Common myeloid progenitor, CD34-positive (primary cell): ENCODE data around the gene HTR2A.
A peak's percentile ranks its signal among the peaks of the same experiment; 100 is the strongest.

Experiments
- CTCF ChIA-PET: fragments of 350-600 bp; sonication (Branson Sonifier 250); formaldehyde crosslinking; loops from one replicate; lab custom pipeline; 2021; ENCODE audit warnings: antibody characterized with exemption; lab: Charles Lee
- POLR2A ChIA-PET: fragments of 350-600 bp; sonication (Branson Sonifier 250); formaldehyde crosslinking; loops from one replicate; lab custom pipeline; 2021; ENCODE audit warnings: antibody characterized with exemption; lab: Charles Lee
- DNase-seq, 3 donors: peaks; one replicate each; pipeline versions ENCODE4 v3.0.0 to v3.0.0-alpha.2; 2013
- H3K27ac ChIP-seq, 2 experiments: 1 replicate in 1 of 2; 2 replicates in 1 of 2; pipeline ENCODE4 v1.7.0; 2013; ENCODE audit warnings: inconsistent platforms in 2 of 2, low read length in 2 of 2, mild to moderate bottlenecking in 2 of 2, low read depth in 1 of 2, moderate library complexity in 1 of 2; ENCODE audit not compliant: severe bottlenecking in 2 of 2, insufficient read depth in 1 of 2, poor library complexity in 1 of 2
- H3K27me3 ChIP-seq, 5 experiments: replicated peaks in 2 of 5; 1 replicate in 3 of 5; 2 replicates in 2 of 5; pipeline versions ENCODE4 v1.6.1 to v1.7.0; 2013; ENCODE audit warnings: low read length in 4 of 5, mild to moderate bottlenecking in 2 of 5, moderate library complexity in 2 of 5, inconsistent platforms in 1 of 5; ENCODE audit not compliant: insufficient read depth in 5 of 5, control insufficient read depth in 4 of 5
- H3K36me3 ChIP-seq, 4 experiments: 1 replicate in 2 of 4; 2 replicates in 2 of 4; pipeline versions ENCODE4 v1.6.1 to v1.7.0; 2013; ENCODE audit warnings: low read length in 3 of 4, control low read depth in 1 of 4, mild to moderate bottlenecking in 1 of 4; ENCODE audit not compliant: control insufficient read depth in 4 of 4, insufficient read depth in 4 of 4
- H3K4me1 ChIP-seq, 4 experiments: 1 replicate in 3 of 4; 2 replicates in 1 of 4; pipeline versions ENCODE4 v1.6.1 to v1.7.1; 2013; ENCODE audit warnings: low read length in 3 of 4, mild to moderate bottlenecking in 3 of 4, control low read depth in 1 of 4, inconsistent platforms in 1 of 4, moderate library complexity in 1 of 4; ENCODE audit not compliant: control insufficient read depth in 4 of 4, insufficient read depth in 4 of 4; ENCODE audit errors: control extremely low read depth in 1 of 4
- H3K4me3 ChIP-seq, 7 experiments: 1 replicate in 4 of 7; 2 replicates in 3 of 7; pipeline versions ENCODE4 v1.5.1 to v1.7.0; 2013; ENCODE audit warnings: mild to moderate bottlenecking in 7 of 7, low read length in 6 of 7, moderate library complexity in 6 of 7, inconsistent platforms in 2 of 7, low read depth in 2 of 7, control low read depth in 1 of 7; ENCODE audit not compliant: insufficient read depth in 4 of 7, control insufficient read depth in 1 of 7; ENCODE audit errors: extremely low read depth in 1 of 7
- H3K9me3 ChIP-seq, 5 experiments: 1 replicate in 4 of 5; 2 replicates in 1 of 5; pipeline versions ENCODE4 v1.6.1 to v1.7.1; 2013; ENCODE audit warnings: low read length in 4 of 5, mild to moderate bottlenecking in 2 of 5, inconsistent platforms in 1 of 5, low read depth in 1 of 5, moderate library complexity in 1 of 5; ENCODE audit not compliant: control insufficient read depth in 4 of 5, insufficient read depth in 2 of 5; ENCODE audit errors: control extremely low read depth in 1 of 5
- WGBS: methylation state at CpG from one replicate; pipeline ENCODE4 v1.1.5; 2013; ENCODE audit not compliant: insufficient coverage; 5-methylcytosine and 5-hydroxymethylcytosine counted together

The HTR2A gene

DNA sequence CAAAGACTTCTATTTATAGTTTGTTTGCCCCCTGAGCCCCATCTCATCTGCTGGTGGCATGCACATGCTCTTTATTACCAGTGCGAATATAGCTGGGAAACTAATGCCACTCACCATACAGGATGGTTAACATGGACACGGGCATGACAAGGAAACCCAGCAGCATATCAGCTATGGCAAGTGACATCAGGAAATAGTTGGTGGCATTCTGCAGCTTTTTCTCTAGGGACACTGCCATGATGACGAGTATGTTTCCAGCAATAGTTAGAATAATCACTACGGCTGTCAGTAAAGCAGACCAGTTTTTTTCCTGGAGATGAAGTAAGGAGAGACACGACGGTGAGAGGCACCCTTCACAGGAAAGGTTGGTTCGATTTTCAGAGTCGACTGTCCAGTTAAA lies 1.5 kb downstream of the HTR2A start:
- no peaks in the 10 kb centered on the region for H3K36me3 ChIP-seq
- DNase-seq, result no peak
- no peak overlapping the region for H3K27ac ChIP-seq
- WGBS, result 73% methylated on average over 8 of the region's 8 CpGs
- no peaks in the 10 kb centered on the region for H3K27me3 ChIP-seq
- CTCF ChIA-PET, result interaction anchor here (1.0 to 2.6 kb wide), 7 partner anchors 8 to 880 kb away, joined by 3 to 9 read pairs (median 5); no protein-coding TSS in a partner anchor
- POLR2A ChIA-PET, result no interaction called here
- peaks cover 5 to 26% (median 11%) of the 10 kb centered on the region in 4 experiments for H3K4me1 ChIP-seq
- H3K4me3 ChIP-seq, result no peak overlapping the region
- no peaks in the 10 kb centered on the region for H3K9me3 ChIP-seq

DNA sequence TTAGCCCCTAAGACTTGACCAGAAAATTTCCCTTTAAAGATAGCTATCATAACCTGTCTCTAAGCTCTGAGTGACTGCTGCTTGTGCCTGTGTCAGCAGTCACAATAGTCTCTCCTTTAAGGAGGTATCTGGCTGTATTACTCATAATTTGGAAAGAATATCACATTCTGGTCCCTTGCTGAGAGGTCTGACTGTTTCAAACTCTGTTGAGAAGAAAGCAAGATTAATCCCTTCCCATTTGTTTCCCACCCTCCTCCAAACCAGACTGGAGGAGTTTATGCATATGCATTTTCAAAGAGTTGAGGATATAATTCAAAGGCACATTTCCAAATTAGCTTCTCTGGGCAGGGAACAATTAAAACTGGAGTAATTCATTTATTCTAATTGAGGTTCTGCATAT lies 2.3 kb downstream of the HTR2A start:
- Histone ChIP-seq H3K4me3 (peak overlapping the region; percentile 60 to 94 (median 79)), H3K9me3 (no peaks in the 10 kb centered on the region), H3K27ac (no peak overlapping the region), H3K27me3 (no peaks in the 10 kb centered on the region), H3K36me3 (no peaks in the 10 kb centered on the region), H3K4me1 (peaks cover 5 to 26% (median 11%) of the 10 kb centered on the region in 4 experiments)
- ChIA-PET POLR2A (no interaction called here), CTCF (interaction anchor here (0.7 to 2.6 kb wide), 12 partner anchors 8 to 881 kb away, joined by 3 to 14 read pairs (median 5); no protein-coding TSS in a partner anchor)
- no peak for DNase-seq

DNA sequence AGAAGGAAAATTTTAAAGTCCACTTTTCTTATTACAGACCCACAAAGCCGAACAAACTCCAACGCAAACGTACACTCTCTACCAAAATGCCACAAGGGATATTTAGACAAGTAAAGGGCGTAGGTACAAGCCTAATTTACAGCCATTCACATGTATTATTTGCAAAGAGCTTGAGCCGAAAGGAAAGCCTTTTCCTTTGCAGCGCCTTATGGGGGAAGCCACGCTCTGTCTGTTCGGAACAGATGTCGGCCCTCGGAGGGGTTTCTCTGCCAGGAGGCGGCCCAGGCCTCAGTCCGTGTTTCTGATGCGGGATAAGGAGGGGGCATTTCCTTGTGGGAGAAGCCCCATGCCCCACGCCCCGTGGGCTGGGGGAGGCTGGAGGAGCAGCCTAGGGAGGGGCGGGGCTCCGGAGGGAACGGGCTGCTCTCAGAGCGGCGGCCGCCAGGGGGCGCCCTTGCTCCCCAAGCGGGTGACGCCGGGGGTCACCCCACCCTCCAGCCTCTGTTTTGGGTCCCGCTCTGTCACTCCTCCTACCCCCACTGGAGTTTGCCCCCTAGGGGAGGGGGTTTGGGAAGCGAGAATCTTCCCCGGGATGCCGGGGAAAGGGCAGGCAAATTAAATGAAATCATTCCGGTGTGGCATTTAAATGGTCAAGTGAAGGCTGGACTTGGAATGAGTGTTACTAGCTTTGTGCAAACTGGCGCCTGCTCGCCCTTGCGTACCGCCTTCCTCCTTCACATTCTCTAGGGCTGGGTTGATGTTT lies 2.9 kb downstream of the HTR2A start:
- Histone ChIP-seq H3K36me3 (no peaks in the 10 kb centered on the region), H3K27ac (no peak overlapping the region)
- WGBS, result 0% methylated on average over 22 of the region's 34 CpGs

DNA sequence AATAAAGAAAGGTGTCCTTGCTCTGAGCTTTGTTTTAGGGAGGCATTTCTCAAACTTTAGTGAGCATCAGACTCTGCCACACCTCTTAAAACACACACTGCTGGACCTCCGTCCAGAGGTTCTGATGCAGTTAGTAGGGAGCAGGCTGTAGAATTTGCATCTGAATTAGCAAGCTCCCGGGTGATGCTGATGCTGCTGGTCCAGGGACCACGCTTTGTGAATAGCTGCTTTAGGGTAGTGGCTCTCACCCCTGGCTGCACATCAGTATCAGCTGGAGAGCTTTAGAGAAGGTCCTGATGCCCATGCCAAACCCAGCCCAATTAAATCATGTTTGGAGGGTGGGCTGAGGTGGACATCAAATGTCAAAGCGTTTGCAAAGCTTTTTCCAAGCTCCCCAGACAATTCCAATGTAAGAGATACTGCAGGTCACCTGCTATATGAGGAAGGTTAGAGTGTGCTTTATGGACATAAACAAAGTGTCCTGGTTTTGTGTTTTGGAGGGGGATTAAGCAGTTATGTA lies 3.6 kb downstream of the HTR2A start:
- no peaks in the 10 kb centered on the region for H3K36me3 ChIP-seq
- CTCF ChIA-PET, result interaction anchor here (1.0 to 2.6 kb wide), 9 partner anchors 10 to 703 kb away, joined by 3 to 14 read pairs (median 4); no protein-coding TSS in a partner anchor
- POLR2A ChIA-PET, result no interaction called here
- no peak for DNase-seq
- H3K4me3 ChIP-seq, result peak overlapping the region in 6 of 7 experiments; percentile 75 to 94 (median 82)
- no peaks in the 10 kb centered on the region for H3K27me3 ChIP-seq
- peaks cover 0 to 3% (median 0%) of the 10 kb centered on the region in 5 experiments for H3K9me3 ChIP-seq
- peaks cover 5 to 26% (median 11%) of the 10 kb centered on the region in 4 experiments for H3K4me1 ChIP-seq
- WGBS, result 87% methylated on average over 4 of the region's 4 CpGs
- no peak overlapping the region for H3K27ac ChIP-seq

More for the DNA sequence above, 2.9 kb downstream of the HTR2A start:
- peaks cover 5 to 26% (median 11%) of the 10 kb centered on the region in 4 experiments for H3K4me1 ChIP-seq
- POLR2A ChIA-PET, result no interaction called here
- peak; percentile 70 to 81 (median 80) for DNase-seq
- H3K9me3 ChIP-seq, result no peaks in the 10 kb centered on the region
- no peaks in the 10 kb centered on the region for H3K27me3 ChIP-seq
- peak overlapping the region; percentile 60 to 94 (median 79) for H3K4me3 ChIP-seq
- CTCF ChIA-PET, result interaction anchor here (0.7 to 2.6 kb wide), 16 partner anchors 9 to 702 kb away, joined by 3 to 14 read pairs (median 4); no protein-coding TSS in a partner anchor

DNA sequence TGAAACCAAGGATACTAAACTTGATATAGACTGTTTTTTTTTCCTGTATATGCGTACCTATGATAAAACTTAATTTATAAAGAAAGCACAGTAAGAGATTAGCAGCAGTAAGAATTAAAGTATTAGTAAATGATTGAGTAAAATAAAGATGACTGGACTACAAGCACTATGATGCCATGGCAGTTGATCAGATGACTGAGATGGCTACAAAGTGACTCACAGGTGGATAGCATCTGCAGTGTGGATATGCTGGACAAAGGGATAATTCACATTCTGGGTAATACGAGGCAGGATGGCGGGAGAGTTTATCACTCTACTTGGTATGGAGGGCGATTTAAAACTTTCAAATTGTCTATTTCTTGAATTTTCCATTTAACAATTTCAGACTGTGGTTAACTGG lies 11.8 kb downstream of the HTR2A start:
- Histone ChIP-seq H3K36me3 (no peaks in the 10 kb centered on the region), H3K9me3 (peaks cover 0 to 5% (median 0%) of the 10 kb centered on the region in 5 experiments), H3K4me3 (no peak overlapping the region), H3K27me3 (no peaks in the 10 kb centered on the region), H3K27ac (no peak overlapping the region), H3K4me1 (no peaks in the 10 kb centered on the region)
- POLR2A ChIA-PET, result no interaction called here
- DNase-seq, result no peak
- CTCF ChIA-PET, result no interaction called here
- WGBS, result 100% methylated on average over 2 of the region's 4 CpGs

DNA sequence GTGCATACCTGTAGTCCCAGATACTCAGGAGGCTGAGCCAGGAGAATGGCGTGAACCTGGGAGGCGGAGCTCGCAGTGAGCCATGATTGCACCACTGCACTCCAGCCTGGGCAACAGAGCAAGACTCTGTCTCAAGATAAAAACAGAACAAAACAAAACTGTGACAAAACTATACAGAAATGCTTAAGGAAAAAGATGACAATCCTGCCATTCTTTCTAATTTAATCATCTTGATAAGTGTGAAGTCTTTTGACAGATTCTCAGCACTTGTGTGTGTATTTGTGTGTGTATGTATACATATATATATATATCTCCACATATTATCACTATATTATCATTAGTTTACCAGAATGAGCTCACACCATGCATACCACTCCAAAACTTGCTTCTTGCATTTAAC lies 12.3 kb downstream of the HTR2A start:
- Histone ChIP-seq H3K9me3 (peaks cover 0 to 5% (median 0%) of the 10 kb centered on the region in 5 experiments), H3K4me3 (no peak overlapping the region), H3K27ac (no peak overlapping the region), H3K36me3 (no peaks in the 10 kb centered on the region), H3K27me3 (no peaks in the 10 kb centered on the region), H3K4me1 (no peaks in the 10 kb centered on the region)
- ChIA-PET POLR2A (no interaction called here), CTCF (no interaction called here)
- no peak for DNase-seq
- 92% methylated on average over 2 of the region's 3 CpGs for WGBS

DNA sequence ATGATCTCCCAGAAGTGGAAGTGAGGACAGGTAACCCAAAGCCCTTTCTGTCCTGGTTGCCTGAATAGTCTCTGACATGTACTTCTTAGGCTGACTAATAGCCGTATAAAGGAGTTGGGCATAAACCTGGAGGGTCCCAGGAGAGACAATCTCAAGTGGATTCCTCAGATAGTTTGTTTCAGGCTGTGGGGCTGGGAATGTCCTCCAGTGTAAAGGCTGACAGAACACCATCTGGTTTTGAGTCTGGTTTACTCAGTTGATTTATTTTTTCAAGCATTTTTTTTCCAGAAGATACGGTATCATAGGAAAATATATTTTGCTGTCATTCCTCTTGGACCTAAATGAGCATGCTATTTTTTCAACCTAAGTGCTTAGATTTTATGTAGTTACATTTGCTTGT lies 15.2 kb downstream of the HTR2A start:
- Histone ChIP-seq H3K36me3 (no peaks in the 10 kb centered on the region), H3K27me3 (no peaks in the 10 kb centered on the region), H3K4me1 (no peaks in the 10 kb centered on the region), H3K4me3 (no peak overlapping the region), H3K27ac (no peak overlapping the region), H3K9me3 (no peaks in the 10 kb centered on the region)
- POLR2A ChIA-PET, result no interaction called here
- CTCF ChIA-PET, result no interaction called here
- DNase-seq, result no peak
- WGBS, result 100% methylated on average over 1 of the region's 2 CpGs
